GM12878 (cell line): ENCODE data around the gene LSR. TPM values are rescaled to one million over a fixed set of nuclear protein-coding genes. Genes with fewer than 3 reads are reported as not detected.

ENCODE experiments used
- ATF7 ChIP-seq: fragments of 450-650 bp; IDR thresholded peaks from 2 replicates; pipeline ENCODE4 v1.6.1; 2016; ENCODE audit warnings: low read depth, mild to moderate bottlenecking
- CHD1 ChIP-seq: IDR thresholded peaks from 2 replicates; pipeline ENCODE4 v1.6.1; 2012; ENCODE audit warnings: low read depth, low read length, improper control_type of control experiment
- CREM ChIP-seq: IDR thresholded peaks from 2 replicates; pipeline ENCODE4 v1.6.1; 2014; ENCODE audit warnings: antibody characterized with exemption, low read depth
- DPF2 ChIP-seq: fragments of 450-650 bp; IDR thresholded peaks from 2 replicates; pipeline ENCODE4 v1.6.1; 2017; ENCODE audit warnings: mild to moderate bottlenecking
- EP300 ChIP-seq, 2 experiments: fragments of 150-350 bp in 1 of 2; IDR thresholded peaks; 2 replicates each; pipeline ENCODE4 v1.6.1; 2011 to 2012; ENCODE audit warnings: low read depth in 2 of 2, low read length in 2 of 2, borderline replicate concordance in 1 of 2, improper control_type of control experiment in 1 of 2, inconsistent platforms in 1 of 2; ENCODE audit not compliant: control insufficient read depth in 1 of 2
- FOS ChIP-seq: IDR thresholded peaks from 3 replicates; pipeline ENCODE4 v1.6.1; 2011; ENCODE audit warnings: borderline replicate concordance; ENCODE audit not compliant: insufficient read length; ENCODE audit errors: extremely low read depth
- GATAD2B ChIP-seq: fragments of 450-650 bp; conservative IDR thresholded peaks from 2 replicates; pipeline ENCODE4 v1.6.1; 2017; ENCODE audit warnings: low read depth, mild to moderate bottlenecking, moderate library complexity
- HDGF ChIP-seq: fragments of 450-650 bp; IDR thresholded peaks from 2 replicates; pipeline ENCODE4 v1.6.1; 2016; ENCODE audit warnings: antibody characterized with exemption
- PAX8 ChIP-seq: fragments of 450-650 bp; IDR thresholded peaks from 2 replicates; pipeline ENCODE4 v1.6.1; 2017; ENCODE audit warnings: mild to moderate bottlenecking, moderate library complexity
- PML ChIP-seq: IDR thresholded peaks from 2 replicates; pipeline ENCODE4 v1.6.1; 2012; ENCODE audit warnings: low read length, inconsistent platforms
- POLR2AphosphoS5 ChIP-seq: IDR thresholded peaks from 2 replicates; pipeline ENCODE4 v1.6.1; 2011; ENCODE audit warnings: mild to moderate bottlenecking, low read length, inconsistent platforms
- RBBP5 ChIP-seq: fragments of 200-600 bp; sonication (generic); conservative IDR thresholded peaks from 2 replicates; pipeline ENCODE4 v1.6.1; 2016
- SIX5 ChIP-seq: IDR thresholded peaks from 2 replicates; pipeline ENCODE4 v1.6.1; 2011; ENCODE audit warnings: mild to moderate bottlenecking, low read depth, low read length, moderate library complexity; ENCODE audit not compliant: severe bottlenecking
- SMAD1 ChIP-seq: fragments of 450-650 bp; IDR thresholded peaks from 2 replicates; pipeline ENCODE4 v1.6.1; 2018; ENCODE audit warnings: mild to moderate bottlenecking, low read depth; ENCODE audit not compliant: partially characterized antibody
- TBL1XR1 ChIP-seq: IDR thresholded peaks from 2 replicates; pipeline ENCODE4 v1.6.1; 2012; ENCODE audit warnings: low read depth, low read length, improper control_type of control experiment
- TCF12 ChIP-seq: IDR thresholded peaks from 2 replicates; pipeline ENCODE4 v1.6.1; 2011; ENCODE audit warnings: low read depth, mild to moderate bottlenecking, low read length
- TCF7 ChIP-seq: IDR thresholded peaks from 2 replicates; pipeline ENCODE4 v1.6.1; 2014; ENCODE audit warnings: antibody characterized with exemption, borderline replicate concordance
- WRNIP1 ChIP-seq: IDR thresholded peaks from 2 replicates; pipeline ENCODE4 v1.6.1; 2011; ENCODE audit warnings: low read depth, low read length, improper control_type of control experiment, borderline replicate concordance
- polyA plus RNA-seq, 11 experiments: library from polyadenylated mRNA; depleted of rRNA in 4 of 11; unstranded in 6 of 11; stranded (reverse) in 5 of 11; fragments of >200 nt; fragmentation: Nextera tagmentation in 4 of 11; fragmentation: Illumina TruSeq in 1 of 11; extraction: Ambion mirVana in 4 of 11; extraction: Trizol in 1 of 11; gene quantifications; 1 replicate in 1 of 11; 2 replicates in 10 of 11; pipeline versions ENCODE4 v1.2.1 to v1.2.3, GENCODE V29; 2011 to 2016; ENCODE audit warnings: inconsistent platforms in 2 of 11, missing spikeins in 2 of 11, low read depth in 1 of 11
- total RNA-seq, 4 experiments: library from RNA; depleted of rRNA in 3 of 4; stranded (reverse); fragments of >200 nt in 3 of 4; fragmentation: Illumina TruSeq in 1 of 4; extraction: Trizol in 1 of 4; gene quantifications; 2 replicates each; pipeline versions ENCODE4 v1.2.1 to v1.2.3, GENCODE V29; 2013 to 2021
- TF ChIP-seq, protein P1 (sequence below): IDR thresholded peaks from 2 replicates; pipeline ENCODE4 v1.6.1; 2011; ENCODE audit warnings: borderline replicate concordance, low read depth, mild to moderate bottlenecking, moderate library complexity, mixed read lengths, low read length; ENCODE audit not compliant: insufficient read depth; ENCODE audit errors: extremely low read length
- TF ChIP-seq, protein P2 (sequence below): fragments of 450-650 bp; formaldehyde crosslinking; IDR thresholded peaks from 2 replicates; pipeline ENCODE4 v1.4.0; 2020; ENCODE audit warnings: mild to moderate bottlenecking, moderate library complexity
- TF ChIP-seq, protein P3 (sequence below), 3 experiments: IDR thresholded peaks in 2 of 3; conservative IDR thresholded peaks in 1 of 3; 2 replicates each; pipeline ENCODE4 v1.5.1; 2011; ENCODE audit warnings: low read depth in 3 of 3, low read length in 3 of 3, mild to moderate bottlenecking in 3 of 3, control low read depth in 2 of 3, moderate library complexity in 2 of 3, inconsistent platforms in 1 of 3, mixed read lengths in 1 of 3; ENCODE audit not compliant: control insufficient read depth in 2 of 3, insufficient read depth in 1 of 3; ENCODE audit errors: extremely low read depth in 1 of 3
- TF ChIP-seq, protein P4 (sequence below): IDR thresholded peaks from 2 replicates; pipeline ENCODE4 v1.6.1; 2012; ENCODE audit warnings: low read length, inconsistent platforms

Gene LSR
- total and polyA plus RNA-seq, 10 of the 15 experiments (the other 5 are each of a cell fraction or from before 2014, with no cell fraction given): 0.26 to 53.9 (median 26.3) TPM

DNA sequence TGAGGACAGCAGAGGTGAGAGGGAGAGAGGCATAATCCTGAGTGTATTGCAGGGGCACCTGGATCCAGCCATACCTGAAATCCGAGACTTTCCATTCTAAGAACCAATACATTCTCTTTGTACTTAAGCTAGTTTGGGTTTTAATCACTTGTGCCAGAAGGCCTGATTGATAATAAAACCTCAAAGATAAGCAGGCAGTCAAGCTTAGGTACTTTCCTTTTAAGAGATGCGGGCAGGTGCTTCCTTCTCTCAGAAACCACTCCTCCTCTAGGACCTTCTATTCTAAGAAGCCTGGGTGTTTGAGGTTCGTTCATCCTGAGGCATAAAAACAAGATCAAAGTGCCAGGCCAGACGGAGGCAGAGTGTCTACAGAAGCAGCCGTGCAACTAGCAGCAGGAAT, 42.4 kb upstream of the LSR start (continued):
- TF ChIP-seq SMAD1 (no peak), EP300 (IDR thresholded peaks at IDR 0.05; ENCODE audit: borderline replicate concordance in 1 of 2, control insufficient read depth in 1 of 2, low read depth in 2 of 2, low read length in 2 of 2) (no peak), CREM (no peak), PML (no peak), PAX8 (no peak), RBBP5 (no peak), HDGF (no peak), WRNIP1 (no peak), CHD1 (no peak), TCF12 (peak; percentile 56; the same call in 1 of the 2 replicates), TBL1XR1 (no peak), DPF2 (peak; percentile 41; the same call in 1 of the 2 replicates), FOS (no peak), POLR2AphosphoS5 (no peak), SIX5 (no peak), GATAD2B (0 out of 2 replicates have a peak, but pooled peaks have one; percentile 34), ATF7 (no peak), TCF7 (peak; percentile 46; the same call in 1 of the 2 replicates)
- TF ChIP-seq, protein P1, sequence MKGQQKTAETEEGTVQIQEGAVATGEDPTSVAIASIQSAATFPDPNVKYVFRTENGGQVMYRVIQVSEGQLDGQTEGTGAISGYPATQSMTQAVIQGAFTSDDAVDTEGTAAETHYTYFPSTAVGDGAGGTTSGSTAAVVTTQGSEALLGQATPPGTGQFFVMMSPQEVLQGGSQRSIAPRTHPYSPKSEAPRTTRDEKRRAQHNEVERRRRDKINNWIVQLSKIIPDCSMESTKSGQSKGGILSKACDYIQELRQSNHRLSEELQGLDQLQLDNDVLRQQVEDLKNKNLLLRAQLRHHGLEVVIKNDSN: no peak
- TF ChIP-seq, protein P2, sequence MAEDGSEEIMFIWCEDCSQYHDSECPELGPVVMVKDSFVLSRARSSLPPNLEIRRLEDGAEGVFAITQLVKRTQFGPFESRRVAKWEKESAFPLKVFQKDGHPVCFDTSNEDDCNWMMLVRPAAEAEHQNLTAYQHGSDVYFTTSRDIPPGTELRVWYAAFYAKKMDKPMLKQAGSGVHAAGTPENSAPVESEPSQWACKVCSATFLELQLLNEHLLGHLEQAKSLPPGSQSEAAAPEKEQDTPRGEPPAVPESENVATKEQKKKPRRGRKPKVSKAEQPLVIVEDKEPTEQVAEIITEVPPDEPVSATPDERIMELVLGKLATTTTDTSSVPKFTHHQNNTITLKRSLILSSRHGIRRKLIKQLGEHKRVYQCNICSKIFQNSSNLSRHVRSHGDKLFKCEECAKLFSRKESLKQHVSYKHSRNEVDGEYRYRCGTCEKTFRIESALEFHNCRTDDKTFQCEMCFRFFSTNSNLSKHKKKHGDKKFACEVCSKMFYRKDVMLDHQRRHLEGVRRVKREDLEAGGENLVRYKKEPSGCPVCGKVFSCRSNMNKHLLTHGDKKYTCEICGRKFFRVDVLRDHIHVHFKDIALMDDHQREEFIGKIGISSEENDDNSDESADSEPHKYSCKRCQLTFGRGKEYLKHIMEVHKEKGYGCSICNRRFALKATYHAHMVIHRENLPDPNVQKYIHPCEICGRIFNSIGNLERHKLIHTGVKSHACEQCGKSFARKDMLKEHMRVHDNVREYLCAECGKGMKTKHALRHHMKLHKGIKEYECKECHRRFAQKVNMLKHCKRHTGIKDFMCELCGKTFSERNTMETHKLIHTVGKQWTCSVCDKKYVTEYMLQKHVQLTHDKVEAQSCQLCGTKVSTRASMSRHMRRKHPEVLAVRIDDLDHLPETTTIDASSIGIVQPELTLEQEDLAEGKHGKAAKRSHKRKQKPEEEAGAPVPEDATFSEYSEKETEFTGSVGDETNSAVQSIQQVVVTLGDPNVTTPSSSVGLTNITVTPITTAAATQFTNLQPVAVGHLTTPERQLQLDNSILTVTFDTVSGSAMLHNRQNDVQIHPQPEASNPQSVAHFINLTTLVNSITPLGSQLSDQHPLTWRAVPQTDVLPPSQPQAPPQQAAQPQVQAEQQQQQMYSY (CRISPR knock-in tag): no peak
- TF ChIP-seq, protein P3, sequence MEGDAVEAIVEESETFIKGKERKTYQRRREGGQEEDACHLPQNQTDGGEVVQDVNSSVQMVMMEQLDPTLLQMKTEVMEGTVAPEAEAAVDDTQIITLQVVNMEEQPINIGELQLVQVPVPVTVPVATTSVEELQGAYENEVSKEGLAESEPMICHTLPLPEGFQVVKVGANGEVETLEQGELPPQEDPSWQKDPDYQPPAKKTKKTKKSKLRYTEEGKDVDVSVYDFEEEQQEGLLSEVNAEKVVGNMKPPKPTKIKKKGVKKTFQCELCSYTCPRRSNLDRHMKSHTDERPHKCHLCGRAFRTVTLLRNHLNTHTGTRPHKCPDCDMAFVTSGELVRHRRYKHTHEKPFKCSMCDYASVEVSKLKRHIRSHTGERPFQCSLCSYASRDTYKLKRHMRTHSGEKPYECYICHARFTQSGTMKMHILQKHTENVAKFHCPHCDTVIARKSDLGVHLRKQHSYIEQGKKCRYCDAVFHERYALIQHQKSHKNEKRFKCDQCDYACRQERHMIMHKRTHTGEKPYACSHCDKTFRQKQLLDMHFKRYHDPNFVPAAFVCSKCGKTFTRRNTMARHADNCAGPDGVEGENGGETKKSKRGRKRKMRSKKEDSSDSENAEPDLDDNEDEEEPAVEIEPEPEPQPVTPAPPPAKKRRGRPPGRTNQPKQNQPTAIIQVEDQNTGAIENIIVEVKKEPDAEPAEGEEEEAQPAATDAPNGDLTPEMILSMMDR (IDR thresholded peaks at IDR 0.05 in 2 of 3, conservative IDR thresholded peaks at IDR 0.05 in 1 of 3; ENCODE audit: control insufficient read depth in 2 of 3, extremely low read depth in 1 of 3, insufficient read depth in 1 of 3, low read depth in 3 of 3, low read length in 3 of 3): no peak
- TF ChIP-seq, protein P4, sequence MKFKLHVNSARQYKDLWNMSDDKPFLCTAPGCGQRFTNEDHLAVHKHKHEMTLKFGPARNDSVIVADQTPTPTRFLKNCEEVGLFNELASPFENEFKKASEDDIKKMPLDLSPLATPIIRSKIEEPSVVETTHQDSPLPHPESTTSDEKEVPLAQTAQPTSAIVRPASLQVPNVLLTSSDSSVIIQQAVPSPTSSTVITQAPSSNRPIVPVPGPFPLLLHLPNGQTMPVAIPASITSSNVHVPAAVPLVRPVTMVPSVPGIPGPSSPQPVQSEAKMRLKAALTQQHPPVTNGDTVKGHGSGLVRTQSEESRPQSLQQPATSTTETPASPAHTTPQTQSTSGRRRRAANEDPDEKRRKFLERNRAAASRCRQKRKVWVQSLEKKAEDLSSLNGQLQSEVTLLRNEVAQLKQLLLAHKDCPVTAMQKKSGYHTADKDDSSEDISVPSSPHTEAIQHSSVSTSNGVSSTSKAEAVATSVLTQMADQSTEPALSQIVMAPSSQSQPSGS: no peak
- TF ChIP-seq, all 136 proteins: peak for 18
